HG02610 (cell line): ENCODE data around the gene ZNF506.
"Not testable (repeated sequence)": the region's sequence is repeated elsewhere in the genome, so short reads cannot be mapped to it uniquely, and the experiment has no call there.

Experiments used
- ATAC-seq: cut with Tn5 transposase; IDR thresholded peaks from one replicate; pipeline ENCODE4 v1.9.1; 2021; ENCODE audit warnings: mild to moderate bottlenecking, moderate library complexity; ENCODE audit not compliant: unreplicated experiment

The ZNF506 gene

GRCh38 chr19:19821366-19821951 is at the start of gene ZNF506:
ZNF506 (minus strand) TSS chr19:19821750; CDS start chr19:19821603, 147 bp downstream.
- peak; percentile 81 for ATAC-seq

GRCh38 chr19:19870086-19870485 is 48.5 kb upstream of the ZNF506 start:
- not testable (repeated sequence) for ATAC-seq

GRCh38 chr19:19866611-19867248 is 45.2 kb upstream of the ZNF506 start:
- ATAC-seq, result no peak

- peak; percentile 97 for ATAC-seq
Measured at GRCh38 chr19:19865750-19866610, 44.4 kb upstream of the ZNF506 start, which contains the start of gene ZNF253. ZNF253 (plus strand) TSS chr19:19865882; CDS start chr19:19865997, 115 bp downstream.

DNA sequence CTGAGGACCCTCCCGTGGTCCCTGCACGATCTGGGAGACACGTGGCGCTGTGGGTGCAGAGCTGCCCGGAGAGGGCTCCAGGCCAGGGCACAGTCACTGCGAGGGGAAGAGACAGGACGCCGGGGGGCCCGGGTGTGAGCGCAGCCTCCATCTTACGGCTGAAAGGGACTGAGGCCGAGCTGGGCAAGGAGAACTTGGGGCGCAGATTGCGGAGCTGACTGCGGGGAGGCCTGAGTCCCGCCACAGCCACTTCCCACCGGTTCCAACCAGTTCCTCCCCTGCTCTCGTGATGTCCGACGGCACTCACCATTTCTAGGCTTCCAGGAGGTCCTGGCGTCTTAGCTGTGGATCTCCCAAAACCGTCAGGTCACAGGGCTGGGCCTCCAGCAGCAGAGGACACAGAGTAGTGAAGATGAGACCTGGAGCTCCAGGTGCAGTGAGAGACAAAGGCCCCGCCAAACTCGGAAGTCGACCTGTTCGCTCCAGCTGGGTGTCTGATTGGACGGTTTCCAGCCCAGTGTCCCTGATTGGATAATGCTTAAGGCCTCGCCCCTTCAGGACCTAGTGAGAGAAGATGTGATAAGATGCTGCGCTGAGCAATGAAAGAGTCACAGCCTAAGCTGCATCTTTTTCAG is 39.3 kb upstream of the ZNF506 start:
- no peak for ATAC-seq

DNA sequence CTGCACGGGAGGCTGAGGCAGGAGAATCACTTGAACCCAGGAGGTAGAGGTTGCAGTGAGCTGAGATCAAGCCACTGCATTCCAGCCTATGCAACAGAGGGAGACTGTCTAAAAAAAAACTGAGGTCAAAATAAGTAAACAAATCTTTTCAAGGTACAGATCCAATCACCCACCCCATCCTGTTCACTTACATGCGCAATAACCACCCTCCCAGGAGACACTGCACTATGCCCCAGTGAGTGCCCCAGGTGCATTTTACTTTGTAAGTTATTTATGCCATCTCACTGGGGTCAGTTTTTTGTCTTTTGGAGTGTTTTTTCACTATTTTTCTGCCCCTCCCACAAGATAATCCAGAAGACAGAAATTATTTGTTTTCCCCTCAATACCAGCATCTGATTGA is 37.2 kb upstream of the ZNF506 start:
- no peak for ATAC-seq

GRCh38 chr19:19851740-19852139 is 30.2 kb upstream of the ZNF506 start:
- ATAC-seq, result not testable (repeated sequence)

DNA sequence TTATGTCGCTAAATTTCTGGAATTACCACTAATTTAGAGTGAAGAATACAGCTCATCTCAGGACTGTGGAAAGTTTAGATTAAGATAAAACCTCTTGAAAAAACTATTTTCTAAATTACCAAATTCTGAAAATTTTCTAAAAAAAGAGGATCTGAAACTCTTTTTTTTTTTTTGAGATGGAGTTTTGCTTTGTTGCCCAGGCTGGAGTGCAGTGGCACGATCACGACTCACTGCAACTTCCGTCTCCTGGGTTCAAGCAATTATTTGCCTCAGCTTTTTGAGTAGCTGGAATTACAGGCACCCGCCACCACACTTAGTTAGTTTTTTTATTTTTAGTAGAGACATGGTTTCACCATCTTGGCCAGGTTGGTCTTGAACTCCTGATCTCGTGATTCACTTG is 27.5 kb upstream of the ZNF506 start:
- ATAC-seq, result no peak

DNA sequence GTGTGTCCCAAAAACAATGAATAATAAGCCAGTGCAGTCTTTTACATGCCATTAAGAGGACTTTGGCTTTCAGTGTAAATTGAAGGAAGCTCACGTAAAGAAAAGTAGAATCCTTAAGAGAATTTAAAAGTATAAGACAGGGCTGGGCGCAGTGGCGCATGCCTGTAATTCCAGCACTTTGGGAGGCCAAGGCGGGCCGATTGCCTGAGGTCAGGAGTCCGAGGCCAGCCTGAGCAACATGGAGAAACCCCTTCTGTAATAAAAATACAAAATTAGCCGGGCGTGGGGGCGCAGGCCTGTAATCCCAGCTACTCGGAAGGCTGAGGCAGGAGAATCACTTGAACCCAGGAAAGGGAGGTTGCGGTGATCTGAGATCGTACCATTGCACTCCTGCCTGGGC is 26.2 kb upstream of the ZNF506 start:
- no peak for ATAC-seq

DNA sequence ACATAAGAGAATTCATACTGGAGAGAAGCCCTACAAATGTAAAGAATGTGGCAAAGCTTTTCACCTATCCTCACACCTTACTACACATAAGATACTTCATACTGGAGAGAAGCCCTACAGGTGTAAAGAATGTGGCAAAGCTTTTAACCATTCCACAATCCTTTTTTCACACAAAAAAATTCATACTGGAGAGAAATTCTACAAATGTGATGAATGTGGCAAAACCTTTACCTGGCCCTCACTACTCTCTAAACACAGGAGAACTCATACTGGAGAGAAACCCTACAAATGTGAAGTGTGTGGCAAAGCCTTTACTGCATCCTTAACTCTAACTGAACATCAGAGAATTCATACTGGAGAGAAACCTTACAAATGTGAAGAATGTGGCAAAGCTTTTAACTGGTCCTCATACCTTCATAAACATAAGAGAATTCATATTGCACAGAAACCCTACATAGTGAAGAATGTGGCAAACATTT is 14.0 kb upstream of the ZNF506 start:
- ATAC-seq, result no peak

DNA sequence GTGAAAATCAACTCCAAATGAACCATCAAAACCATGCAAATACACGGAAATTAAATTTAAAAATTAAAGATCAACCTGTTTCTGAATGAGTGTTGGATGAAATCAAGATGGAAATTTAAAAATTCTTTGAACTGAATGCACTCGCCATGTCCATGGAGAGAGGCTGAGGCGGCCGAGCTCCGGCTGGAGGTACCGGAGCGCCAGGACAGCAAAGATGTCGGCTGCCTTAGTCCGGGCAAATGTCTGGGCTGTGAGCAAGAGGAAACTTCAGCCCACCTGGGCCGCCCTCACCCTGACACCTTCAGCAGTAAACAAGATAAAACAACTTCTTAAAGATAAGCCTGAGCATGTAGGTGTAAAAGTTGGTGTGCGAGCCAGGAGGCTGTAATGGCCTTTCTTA is 5.3 kb upstream of the ZNF506 start:
- no peak for ATAC-seq

DNA sequence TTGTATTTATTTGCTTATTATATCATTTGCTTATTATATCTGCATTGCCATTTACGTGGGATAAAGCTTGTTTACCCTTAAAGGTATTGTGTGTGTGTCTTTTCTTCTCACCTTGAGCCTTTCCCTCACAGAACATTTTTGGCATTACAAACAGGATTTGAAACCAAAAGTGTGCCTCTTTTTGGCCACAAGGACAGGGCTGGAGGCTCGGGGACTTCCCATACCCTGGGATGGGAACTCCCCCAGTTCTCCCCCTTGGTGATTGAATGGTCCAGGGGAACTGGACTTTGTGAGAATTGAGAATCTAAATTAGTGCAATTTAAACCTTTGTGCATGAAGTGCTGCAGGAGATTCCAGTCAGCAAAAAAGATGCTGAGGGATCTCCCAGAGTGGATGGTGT is 2.4 kb upstream of the ZNF506 start:
- no peak for ATAC-seq

GRCh38 chr19:19821976-19822375 is 426 bp upstream of the ZNF506 start:
- ATAC-seq, result not testable (repeated sequence)

GRCh38 chr19:19820774-19821320 is 703 bp downstream of the ZNF506 start:
- no peak for ATAC-seq

GRCh38 chr19:19817357-19817756 is 4.2 kb downstream of the ZNF506 start:
- ATAC-seq, result no peak

DNA sequence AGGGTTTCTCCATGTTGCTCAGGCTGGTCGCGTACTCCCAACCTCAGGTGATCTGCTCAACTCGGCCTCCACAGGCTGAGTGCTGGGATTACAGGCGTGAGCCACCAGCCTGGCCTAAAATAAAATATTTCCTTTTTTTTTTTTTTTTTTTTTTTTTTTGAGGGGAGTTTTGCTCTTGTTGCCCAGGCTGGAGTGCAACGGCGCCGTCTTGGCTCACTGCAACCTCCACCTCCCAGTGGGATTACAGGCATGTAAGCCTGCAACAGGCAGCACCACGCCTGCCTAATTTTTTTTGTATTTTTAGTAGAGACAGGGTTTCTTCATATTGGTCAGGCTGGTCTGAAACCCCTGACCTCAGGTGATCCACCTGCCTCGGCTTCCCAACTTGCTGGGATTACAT is 4.9 kb downstream of the ZNF506 start:
- ATAC-seq, result no peak

GRCh38 chr19:19811999-19812398 is 9.6 kb downstream of the ZNF506 start:
- ATAC-seq, result not testable (repeated sequence)

GRCh38 chr19:19805480-19805879 is 16.1 kb downstream of the ZNF506 start:
- no peak for ATAC-seq

GRCh38 chr19:19788015-19788414 is 33.5 kb downstream of the ZNF506 start:
- no peak for ATAC-seq

DNA sequence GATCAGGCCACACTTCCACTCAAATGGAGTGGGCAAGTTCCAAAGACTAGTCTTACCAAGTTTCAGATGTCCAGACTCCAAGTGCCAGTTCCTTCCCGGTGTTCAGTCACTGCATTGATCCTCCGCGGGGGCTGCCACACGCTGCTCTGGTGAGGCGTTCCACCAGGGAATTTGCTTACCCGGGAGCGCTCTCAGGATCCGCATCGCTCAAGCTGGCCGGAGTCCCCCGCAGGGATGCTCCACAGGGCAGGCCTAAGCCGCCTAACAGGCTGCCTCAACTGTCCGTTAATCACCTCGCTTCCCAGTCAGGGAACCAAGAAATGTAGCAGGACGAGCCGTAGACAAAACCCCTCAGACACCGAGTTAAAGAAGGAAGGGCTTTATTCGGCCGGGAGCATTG is 36.1 kb downstream of the ZNF506 start:
- ATAC-seq, result not testable (repeated sequence)

GRCh38 chr19:19782783-19783182 is 38.8 kb downstream of the ZNF506 start:
- ATAC-seq, result no peak
